GM23338 (cell line): ENCODE measurements around the gene PXT1. TPM values are rescaled to one million over a fixed set of nuclear protein-coding genes. Genes with fewer than 3 reads are reported as not detected.

Experiments
- ATAC-seq: fragments of 200-7000 bp; cut with Tn5 transposase; 3 replicates; pipeline ENCODE4 v1.9.1; 2020
- DNase-seq: peaks from one replicate; pipeline ENCODE4 v3.0.0-alpha.2; 2015; ENCODE audit warnings: low spot score
- H2AFZ ChIP-seq: fragments of 200-600 bp; sonication (generic); 2 replicates; pipeline ENCODE4 v1.8.0; 2016; ENCODE audit warnings: antibody characterized with exemption, mild to moderate bottlenecking, moderate library complexity
- H3F3A ChIP-seq: fragments of 200-600 bp; sonication (generic); replicated peaks from 2 replicates; pipeline ENCODE4 v1.8.0; 2017; ENCODE audit warnings: antibody characterized with exemption, mixed run types, low read depth
- H3K27ac ChIP-seq: fragments of 200-600 bp; sonication (generic); 2 replicates; pipeline ENCODE4 v1.6.1; 2016; ENCODE audit warnings: low read depth
- H3K27me3 ChIP-seq: fragments of 200-600 bp; sonication (generic); 2 replicates; pipeline ENCODE4 v1.8.0; 2016; ENCODE audit warnings: mild to moderate bottlenecking, mixed run types, moderate library complexity; ENCODE audit not compliant: insufficient read depth
- H3K36me3 ChIP-seq: fragments of 200-600 bp; sonication (generic); 2 replicates; pipeline ENCODE4 v1.8.0; 2016; ENCODE audit warnings: mild to moderate bottlenecking; ENCODE audit not compliant: insufficient read depth
- H3K4me1 ChIP-seq: fragments of 200-600 bp; sonication (generic); 2 replicates; pipeline ENCODE4 v1.8.0; 2016; ENCODE audit warnings: mild to moderate bottlenecking, moderate library complexity; ENCODE audit not compliant: insufficient read depth
- H3K4me2 ChIP-seq: fragments of 200-600 bp; sonication (generic); 2 replicates; pipeline ENCODE4 v1.7.1; 2017; ENCODE audit warnings: mixed run types
- H3K4me3 ChIP-seq: fragments of 200-600 bp; sonication (generic); 2 replicates; pipeline ENCODE4 v1.6.1; 2016; ENCODE audit warnings: mixed run types
- H3K79me2 ChIP-seq: fragments of 200-600 bp; sonication (generic); replicated peaks from 2 replicates; pipeline ENCODE4 v1.8.0; 2017; ENCODE audit warnings: mild to moderate bottlenecking; ENCODE audit not compliant: insufficient read depth
- H3K9me2 ChIP-seq: fragments of 200-600 bp; sonication (generic); 2 replicates; pipeline ENCODE4 v1.8.0; 2017; ENCODE audit not compliant: insufficient read depth
- H4K20me1 ChIP-seq: fragments of 200-600 bp; sonication (generic); replicated peaks from 2 replicates; pipeline ENCODE4 v1.8.0; 2017; ENCODE audit warnings: mild to moderate bottlenecking; ENCODE audit not compliant: insufficient read depth
- H3K27ac Mint-ChIP-seq: 2 replicates; pipeline ENCODE4 v1.8.0; 2020; ENCODE audit warnings: inconsistent platforms, mild to moderate bottlenecking, moderate library complexity, mixed read lengths
- H3K27me3 Mint-ChIP-seq: 3 replicates; pipeline ENCODE4 v1.8.0; 2022; ENCODE audit warnings: low read depth, mild to moderate bottlenecking, moderate library complexity, mixed read lengths, inconsistent platforms; ENCODE audit not compliant: insufficient read depth, poor library complexity
- H3K36me3 Mint-ChIP-seq: 3 replicates; pipeline ENCODE4 v1.8.0; 2021; ENCODE audit warnings: low read depth, mild to moderate bottlenecking, inconsistent platforms, moderate library complexity, mixed read lengths
- H3K4me1 Mint-ChIP-seq: 3 replicates; pipeline ENCODE4 v1.8.0; 2020; ENCODE audit warnings: mild to moderate bottlenecking, inconsistent platforms, mixed read lengths
- H3K4me3 Mint-ChIP-seq: 3 replicates; pipeline ENCODE4 v1.8.0; 2021; ENCODE audit warnings: moderate library complexity, mild to moderate bottlenecking, inconsistent platforms, mixed read lengths
- H3K9me3 Mint-ChIP-seq: 3 replicates; pipeline ENCODE4 v1.8.0; 2020; ENCODE audit warnings: moderate library complexity, mild to moderate bottlenecking, inconsistent platforms, mixed read lengths
- CREB1 ChIP-seq: fragments of 250-450 bp; sonication (Bioruptor Pico); IDR thresholded peaks from 2 replicates; pipeline ENCODE4 v1.5.0; 2020; ENCODE audit warnings: low read depth, mild to moderate bottlenecking, moderate library complexity
- CTCF ChIP-seq, 2 experiments: fragments of 200-600 bp in 1 of 2; sonication (generic) in 1 of 2; conservative IDR thresholded peaks; 2 replicates each; pipeline versions ENCODE4 v1.5.1 to v1.6.1; 2016 to 2017; ENCODE audit warnings: antibody characterized with exemption in 2 of 2, low read depth in 2 of 2, mild to moderate bottlenecking in 2 of 2, moderate library complexity in 1 of 2
- EZH2 ChIP-seq: fragments of 200-600 bp; sonication (generic); IDR thresholded peaks from one replicate; pipeline ENCODE4 v1.8.0; 2017; ENCODE audit warnings: antibody characterized with exemption, mild to moderate bottlenecking, low read depth; ENCODE audit not compliant: unreplicated experiment
- EZH2phosphoT487 ChIP-seq: fragments of 200-600 bp; sonication (generic); IDR thresholded peaks from one replicate; pipeline ENCODE4 v1.8.1; 2018; ENCODE audit warnings: antibody characterized with exemption; ENCODE audit not compliant: unreplicated experiment
- JUNB ChIP-seq: IDR thresholded peaks from one replicate; pipeline ENCODE4 v1.6.1; 2016; ENCODE audit warnings: antibody characterized with exemption; ENCODE audit not compliant: unreplicated experiment
- NANOG ChIP-seq: IDR thresholded peaks from 2 replicates; pipeline ENCODE4 v1.6.1; 2016; ENCODE audit warnings: antibody characterized with exemption, borderline replicate concordance
- POLR2AphosphoS5 ChIP-seq: IDR thresholded peaks from 2 replicates; pipeline ENCODE4 v1.6.1; 2016; ENCODE audit warnings: antibody characterized with exemption, low read depth
- STAT1 ChIP-seq: IDR thresholded peaks from one replicate; pipeline ENCODE4 v1.6.1; 2016; ENCODE audit warnings: antibody characterized with exemption; ENCODE audit not compliant: unreplicated experiment
- ZNF114 ChIP-seq: fragments of 250-450 bp; sonication (Bioruptor Pico); IDR thresholded peaks from 2 replicates; pipeline ENCODE4 v1.5.0; 2020; ENCODE audit warnings: mild to moderate bottlenecking, moderate library complexity
- ZNF462 ChIP-seq: fragments of 250-450 bp; sonication (Bioruptor Pico); IDR thresholded peaks from 2 replicates; pipeline ENCODE4 v1.5.0; 2020; ENCODE audit warnings: mild to moderate bottlenecking, moderate library complexity
- polyA plus RNA-seq: library from polyadenylated mRNA; unstranded; fragments of >200 nt; fragmentation: Nextera tagmentation; extraction: Ambion mirVana; gene quantifications from 2 replicates; pipeline ENCODE4 v1.2.1, GENCODE V29; 2016
- total RNA-seq: library from RNA; depleted of rRNA; stranded (reverse); fragments of >200 nt; shearing (Covaris generic); gene quantifications from 2 replicates; pipeline ENCODE4 v1.2.3, GENCODE V29; 2014
- TF ChIP-seq, protein P1 (sequence below): IDR thresholded peaks from one replicate; pipeline ENCODE4 v1.6.1; 2018; ENCODE audit warnings: antibody characterized with exemption; ENCODE audit not compliant: unreplicated experiment
- TF ChIP-seq, protein P2 (sequence below): IDR thresholded peaks from 2 replicates; pipeline ENCODE4 v1.6.1; 2016; ENCODE audit warnings: antibody characterized with exemption

The PXT1 gene
- total and polyA plus RNA-seq, 2 experiments from 2014 or later, result 0.14 TPM; not detected in 1

- Mint-ChIP-seq H3K27me3 (peaks cover 8% of the 10 kb centered on the region), H3K36me3 (peaks cover 4% of the 10 kb centered on the region; the same call in 1 of the 3 replicates), H3K9me3 (no peaks in the 10 kb centered on the region), H3K4me3 (no peak overlapping the region; the same call in 2 of the 3 replicates), H3K4me1 (peaks cover 13% of the 10 kb centered on the region), H3K27ac (no peak overlapping the region)
- Histone ChIP-seq H3K79me2 (no peaks in the 10 kb centered on the region), H3F3A (no peaks in the 10 kb centered on the region), H3K4me3 (no peak overlapping the region), H3K9me2 (no peaks in the 10 kb centered on the region), H3K4me2 (no peak overlapping the region), H3K27me3 (no peaks in the 10 kb centered on the region), H4K20me1 (no peaks in the 10 kb centered on the region), H3K4me1 (0 out of 2 replicates have a peak, but pooled peaks cover 7% of the 10 kb centered on the region), H3K27ac (no peak overlapping the region), H3K36me3 (no peaks in the 10 kb centered on the region), H2AFZ (no peak overlapping the region)
- DNase-seq (no peak), ATAC-seq (no peak)
- TF ChIP-seq STAT1 (no peak), JUNB (no peak), EZH2 (no peak), ZNF462 (CRISPR knock-in tag) (no peak), NANOG (no peak), POLR2AphosphoS5 (no peak), CREB1 (no peak), CTCF (conservative IDR thresholded peaks at IDR 0.05; ENCODE audit: low read depth in 2 of 2) (no peak), EZH2phosphoT487 (no peak), ZNF114 (CRISPR knock-in tag) (no peak)
- TF ChIP-seq, protein P1, sequence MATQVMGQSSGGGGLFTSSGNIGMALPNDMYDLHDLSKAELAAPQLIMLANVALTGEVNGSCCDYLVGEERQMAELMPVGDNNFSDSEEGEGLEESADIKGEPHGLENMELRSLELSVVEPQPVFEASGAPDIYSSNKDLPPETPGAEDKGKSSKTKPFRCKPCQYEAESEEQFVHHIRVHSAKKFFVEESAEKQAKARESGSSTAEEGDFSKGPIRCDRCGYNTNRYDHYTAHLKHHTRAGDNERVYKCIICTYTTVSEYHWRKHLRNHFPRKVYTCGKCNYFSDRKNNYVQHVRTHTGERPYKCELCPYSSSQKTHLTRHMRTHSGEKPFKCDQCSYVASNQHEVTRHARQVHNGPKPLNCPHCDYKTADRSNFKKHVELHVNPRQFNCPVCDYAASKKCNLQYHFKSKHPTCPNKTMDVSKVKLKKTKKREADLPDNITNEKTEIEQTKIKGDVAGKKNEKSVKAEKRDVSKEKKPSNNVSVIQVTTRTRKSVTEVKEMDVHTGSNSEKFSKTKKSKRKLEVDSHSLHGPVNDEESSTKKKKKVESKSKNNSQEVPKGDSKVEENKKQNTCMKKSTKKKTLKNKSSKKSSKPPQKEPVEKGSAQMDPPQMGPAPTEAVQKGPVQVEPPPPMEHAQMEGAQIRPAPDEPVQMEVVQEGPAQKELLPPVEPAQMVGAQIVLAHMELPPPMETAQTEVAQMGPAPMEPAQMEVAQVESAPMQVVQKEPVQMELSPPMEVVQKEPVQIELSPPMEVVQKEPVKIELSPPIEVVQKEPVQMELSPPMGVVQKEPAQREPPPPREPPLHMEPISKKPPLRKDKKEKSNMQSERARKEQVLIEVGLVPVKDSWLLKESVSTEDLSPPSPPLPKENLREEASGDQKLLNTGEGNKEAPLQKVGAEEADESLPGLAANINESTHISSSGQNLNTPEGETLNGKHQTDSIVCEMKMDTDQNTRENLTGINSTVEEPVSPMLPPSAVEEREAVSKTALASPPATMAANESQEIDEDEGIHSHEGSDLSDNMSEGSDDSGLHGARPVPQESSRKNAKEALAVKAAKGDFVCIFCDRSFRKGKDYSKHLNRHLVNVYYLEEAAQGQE, result no peak
- TF ChIP-seq, protein P2, sequence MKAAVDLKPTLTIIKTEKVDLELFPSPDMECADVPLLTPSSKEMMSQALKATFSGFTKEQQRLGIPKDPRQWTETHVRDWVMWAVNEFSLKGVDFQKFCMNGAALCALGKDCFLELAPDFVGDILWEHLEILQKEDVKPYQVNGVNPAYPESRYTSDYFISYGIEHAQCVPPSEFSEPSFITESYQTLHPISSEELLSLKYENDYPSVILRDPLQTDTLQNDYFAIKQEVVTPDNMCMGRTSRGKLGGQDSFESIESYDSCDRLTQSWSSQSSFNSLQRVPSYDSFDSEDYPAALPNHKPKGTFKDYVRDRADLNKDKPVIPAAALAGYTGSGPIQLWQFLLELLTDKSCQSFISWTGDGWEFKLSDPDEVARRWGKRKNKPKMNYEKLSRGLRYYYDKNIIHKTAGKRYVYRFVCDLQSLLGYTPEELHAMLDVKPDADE, result no peak
Observed at GRCh38 chr6:36372088-36372487, 70.6 kb downstream of the PXT1 start.
